ENCODE measurements around the gene CFAP91.

Gene CFAP91

GRCh38 chr3:119665954-119666559 lies 36.8 kb upstream of the CFAP91 start:
- H3K4me1 ChIP-seq (ENCODE audit: control insufficient read depth in 1 of 2, insufficient read depth in 1 of 2, low read depth in 1 of 2, low read length in 1 of 2) = no peaks in the 10 kb centered on the region
- no peak overlapping the region for H3K27ac ChIP-seq
- no peaks in the 10 kb centered on the region for H3K27me3 ChIP-seq
- no peak for TF ChIP-seq CTCF (IDR thresholded peaks at IDR 0.05)
- no peak overlapping the region for H3K4me3 ChIP-seq (ENCODE audit: low read depth in 1 of 2, low read length in 1 of 2)
- H3K9me3 ChIP-seq = no peaks in the 10 kb centered on the region
- H3K36me3 ChIP-seq = peaks cover 36% of the 10 kb centered on the region

- Histone ChIP-seq H3K27me3 (no peaks in the 10 kb centered on the region), H3K4me1 (ENCODE audit: control insufficient read depth in 1 of 2, insufficient read depth in 1 of 2, low read depth in 1 of 2, low read length in 1 of 2) (no peaks in the 10 kb centered on the region), H3K27ac (no peak overlapping the region), H3K9me3 (no peaks in the 10 kb centered on the region), H3K36me3 (peaks cover 76% of the 10 kb centered on the region), H3K4me3 (ENCODE audit: low read depth in 1 of 2, low read length in 1 of 2) (no peak overlapping the region)
- no peak for TF ChIP-seq CTCF (IDR thresholded peaks at IDR 0.05)
Measured at GRCh38 chr3:119669906-119670570, 32.8 kb upstream of the CFAP91 start.

GRCh38 chr3:119672776-119673175 lies 30.0 kb upstream of the CFAP91 start:
- Histone ChIP-seq H3K27ac (no peak overlapping the region), H3K9me3 (no peaks in the 10 kb centered on the region), H3K36me3 (peaks cover 73% of the 10 kb centered on the region), H3K4me3 (ENCODE audit: low read depth in 1 of 2, low read length in 1 of 2) (no peak overlapping the region), H3K4me1 (ENCODE audit: control insufficient read depth in 1 of 2, insufficient read depth in 1 of 2, low read depth in 1 of 2, low read length in 1 of 2) (peaks cover 11 to 12% of the 10 kb centered on the region in 2 experiments), H3K27me3 (no peaks in the 10 kb centered on the region)
- TF ChIP-seq CTCF (IDR thresholded peaks at IDR 0.05) = no peak

- Histone ChIP-seq H3K27me3 (no peaks in the 10 kb centered on the region), H3K27ac (no peak overlapping the region), H3K4me3 (ENCODE audit: low read depth in 1 of 2, low read length in 1 of 2) (no peak overlapping the region), H3K4me1 (ENCODE audit: control insufficient read depth in 1 of 2, insufficient read depth in 1 of 2, low read depth in 1 of 2, low read length in 1 of 2) (peaks cover 16% of the 10 kb centered on the region in 2 experiments), H3K9me3 (no peaks in the 10 kb centered on the region), H3K36me3 (peaks cover 64% of the 10 kb centered on the region)
- no peak for TF ChIP-seq CTCF (IDR thresholded peaks at IDR 0.05)
Measured at GRCh38 chr3:119673875-119674274, 28.9 kb upstream of the CFAP91 start.

- peaks cover 16% of the 10 kb centered on the region in 2 experiments for H3K4me1 ChIP-seq (ENCODE audit: control insufficient read depth in 1 of 2, insufficient read depth in 1 of 2, low read depth in 1 of 2, low read length in 1 of 2)
- no peak for TF ChIP-seq CTCF (IDR thresholded peaks at IDR 0.05)
- no peak overlapping the region for H3K27ac ChIP-seq
- no peak overlapping the region for H3K4me3 ChIP-seq (ENCODE audit: low read depth in 1 of 2, low read length in 1 of 2)
- H3K36me3 ChIP-seq = peaks cover 49% of the 10 kb centered on the region
- H3K27me3 ChIP-seq = no peaks in the 10 kb centered on the region
- no peaks in the 10 kb centered on the region for H3K9me3 ChIP-seq
Measured at GRCh38 chr3:119675188-119675874, 27.5 kb upstream of the CFAP91 start.

Data from neutrophil (primary cell).